Type B pancreatic cell (in vitro differentiated cells): ENCODE measurements around the gene IRF9. TPM values are rescaled to one million over a fixed set of nuclear protein-coding genes. Genes with fewer than 3 reads are reported as not detected.
A peak's percentile ranks its signal among the peaks of the same experiment; 100 is the strongest.

ENCODE experiments used
- DNase-seq: peaks from one replicate; pipeline ENCODE4 v3.0.0; 2021; ENCODE audit warnings: mixed read lengths; ENCODE audit not compliant: unreplicated experiment; ENCODE audit errors: extremely low spot score
- H3K27ac Mint-ChIP-seq: 2 replicates; pipeline ENCODE4 v1.8.0; 2021; ENCODE audit warnings: mild to moderate bottlenecking, mixed read lengths
- H3K27me3 Mint-ChIP-seq: 2 replicates; pipeline ENCODE4 v1.8.0; 2021; ENCODE audit warnings: mixed read lengths
- H3K36me3 Mint-ChIP-seq: 2 replicates; pipeline ENCODE4 v1.8.0; 2021; ENCODE audit warnings: mixed read lengths
- H3K4me1 Mint-ChIP-seq: one replicate; pipeline ENCODE4 v1.8.0; 2021; ENCODE audit warnings: mixed read lengths; ENCODE audit not compliant: unreplicated experiment
- H3K4me3 Mint-ChIP-seq: 2 replicates; pipeline ENCODE4 v1.8.0; 2021; ENCODE audit warnings: mild to moderate bottlenecking, mixed read lengths
- H3K9me3 Mint-ChIP-seq: 2 replicates; pipeline ENCODE4 v1.8.0; 2021; ENCODE audit warnings: mixed read lengths
- CTCF ChIP-seq: fragments of 200-600 bp; sonication (generic); conservative IDR thresholded peaks from 2 replicates; pipeline ENCODE4 v1.5.0; 2021; ENCODE audit warnings: antibody characterized with exemption, mild to moderate bottlenecking
- total RNA-seq: library from RNA; stranded (reverse); gene quantifications from 2 replicates; pipeline ENCODE4 v1.2.1, GENCODE V29; 2021; ENCODE audit warnings: low replicate concordance

Gene IRF9
- total RNA-seq, 1 donor from 2014 or later = 60.0 TPM

- Mint-ChIP-seq H3K36me3 (peaks cover 22% of the 10 kb centered on the region), H3K9me3 (no peaks in the 10 kb centered on the region), H3K4me1 (peaks cover 18% of the 10 kb centered on the region), H3K27me3 (no peaks in the 10 kb centered on the region), H3K27ac (peak overlapping the region; percentile 99), H3K4me3 (peak overlapping the region; percentile 99)
- no peak for DNase-seq
- TF ChIP-seq CTCF = no peak
These were observed 45.5 kb upstream of the IRF9 start for GRCh38 chr14:24115422-24116127.

GRCh38 chr14:24116128-24116814 is 44.8 kb upstream of the IRF9 start:
- Mint-ChIP-seq H3K4me1 (peaks cover 18% of the 10 kb centered on the region), H3K36me3 (peaks cover 22% of the 10 kb centered on the region), H3K4me3 (peak overlapping the region; percentile 99), H3K9me3 (no peaks in the 10 kb centered on the region), H3K27me3 (no peaks in the 10 kb centered on the region), H3K27ac (peak overlapping the region; percentile 99)
- TF ChIP-seq CTCF = no peak
- no peak for DNase-seq

- peaks cover 18% of the 10 kb centered on the region for H3K4me1 Mint-ChIP-seq
- TF ChIP-seq CTCF = no peak
- H3K9me3 Mint-ChIP-seq = no peaks in the 10 kb centered on the region
- DNase-seq = no peak
- no peaks in the 10 kb centered on the region for H3K27me3 Mint-ChIP-seq
- peak overlapping the region; percentile 99 for H3K4me3 Mint-ChIP-seq
- no peak overlapping the region for H3K27ac Mint-ChIP-seq
- peaks cover 22% of the 10 kb centered on the region for H3K36me3 Mint-ChIP-seq
These were observed 43.9 kb upstream of the IRF9 start for GRCh38 chr14:24117179-24117578.

- peaks cover 30% of the 10 kb centered on the region for H3K36me3 Mint-ChIP-seq
- DNase-seq = no peak
- H3K27me3 Mint-ChIP-seq = no peaks in the 10 kb centered on the region
- H3K4me3 Mint-ChIP-seq = no peak overlapping the region
- no peaks in the 10 kb centered on the region for H3K9me3 Mint-ChIP-seq
- no peak for TF ChIP-seq CTCF
- H3K27ac Mint-ChIP-seq = no peak overlapping the region
- peaks cover 18% of the 10 kb centered on the region for H3K4me1 Mint-ChIP-seq
These were observed 41.4 kb upstream of the IRF9 start for GRCh38 chr14:24119691-24120090.

- no peaks in the 10 kb centered on the region for H3K9me3 Mint-ChIP-seq
- H3K36me3 Mint-ChIP-seq = peaks cover 24% of the 10 kb centered on the region
- no peaks in the 10 kb centered on the region for H3K27me3 Mint-ChIP-seq
- TF ChIP-seq CTCF = no peak
- no peak overlapping the region for H3K4me3 Mint-ChIP-seq
- no peak for DNase-seq
- H3K4me1 Mint-ChIP-seq = peaks cover 7% of the 10 kb centered on the region
- no peak overlapping the region for H3K27ac Mint-ChIP-seq
These were observed 39.9 kb upstream of the IRF9 start for GRCh38 chr14:24121210-24121609.
